Bronchial epithelial cell (primary cell): ENCODE results near the gene NGLY1. TPM values are rescaled to one million over a fixed set of nuclear protein-coding genes. Genes with fewer than 3 reads are reported as not detected.
A peak's percentile ranks its signal among the peaks of the same experiment; 100 is the strongest.

ENCODE experiments used
- DNase-seq: peaks from one replicate; pipeline ENCODE4 v3.0.0-alpha.2; 2010; ENCODE audit warnings: low read depth
- FAIRE-seq: peaks from 2 replicates; lab custom pipeline; 2011; peaks lifted over from hg19 to GRCh38; lab: Jason Lieb, UNC
- H3K27me3 ChIP-seq: 2 replicates; pipeline ENCODE4 v1.5.1; 2011; ENCODE audit warnings: low read length; ENCODE audit not compliant: control insufficient read depth, insufficient read depth
- H3K36me3 ChIP-seq: 2 replicates; pipeline ENCODE4 v1.5.1; 2011; ENCODE audit warnings: low read length; ENCODE audit not compliant: control insufficient read depth, insufficient read depth
- H3K4me3 ChIP-seq: 2 replicates; pipeline ENCODE4 v1.5.1; 2011; ENCODE audit warnings: mild to moderate bottlenecking, low read depth, low read length, control low read depth
- CTCF ChIP-seq: IDR thresholded peaks from 2 replicates; pipeline ENCODE4 v1.5.1; 2011; ENCODE audit warnings: mild to moderate bottlenecking, moderate library complexity, low read length, control low read depth, inconsistent platforms; ENCODE audit not compliant: insufficient read depth, severe bottlenecking
- total RNA-seq: library from RNA; depleted of rRNA; stranded (reverse); fragments of >200 nt; gene quantifications from 2 replicates; pipeline ENCODE4 v1.2.1, GENCODE V29; 2014

The NGLY1 gene
- total RNA-seq, 1 donor from 2014 or later = 24.0 TPM

GRCh38 chr3:25751725-25752124 is 31.5 kb downstream of the NGLY1 start:
- no peak overlapping the region for H3K4me3 ChIP-seq
- FAIRE-seq (no peak), DNase-seq (no peak)
- TF ChIP-seq CTCF = no peak
- H3K36me3 ChIP-seq = peaks cover 4% of the 10 kb centered on the region
- H3K27me3 ChIP-seq = no peaks in the 10 kb centered on the region

GRCh38 chr3:25751048-25751447 is 32.2 kb downstream of the NGLY1 start:
- no peak for TF ChIP-seq CTCF
- Histone ChIP-seq H3K4me3 (no peak overlapping the region), H3K27me3 (no peaks in the 10 kb centered on the region), H3K36me3 (peaks cover 4% of the 10 kb centered on the region)
- FAIRE-seq (no peak), DNase-seq (no peak)

GRCh38 chr3:25749031-25749581 is 34.1 kb downstream of the NGLY1 start:
- no peak overlapping the region for H3K4me3 ChIP-seq
- no peak for FAIRE-seq
- peaks cover 4% of the 10 kb centered on the region for H3K36me3 ChIP-seq
- TF ChIP-seq CTCF = no peak
- no peak for DNase-seq
- no peaks in the 10 kb centered on the region for H3K27me3 ChIP-seq

- FAIRE-seq (no peak), DNase-seq (no peak)
- TF ChIP-seq CTCF = no peak
- Histone ChIP-seq H3K36me3 (peaks cover 5% of the 10 kb centered on the region), H3K27me3 (no peaks in the 10 kb centered on the region), H3K4me3 (no peak overlapping the region)
These were observed 35.1 kb downstream of the NGLY1 start for GRCh38 chr3:25748189-25748588.

DNA sequence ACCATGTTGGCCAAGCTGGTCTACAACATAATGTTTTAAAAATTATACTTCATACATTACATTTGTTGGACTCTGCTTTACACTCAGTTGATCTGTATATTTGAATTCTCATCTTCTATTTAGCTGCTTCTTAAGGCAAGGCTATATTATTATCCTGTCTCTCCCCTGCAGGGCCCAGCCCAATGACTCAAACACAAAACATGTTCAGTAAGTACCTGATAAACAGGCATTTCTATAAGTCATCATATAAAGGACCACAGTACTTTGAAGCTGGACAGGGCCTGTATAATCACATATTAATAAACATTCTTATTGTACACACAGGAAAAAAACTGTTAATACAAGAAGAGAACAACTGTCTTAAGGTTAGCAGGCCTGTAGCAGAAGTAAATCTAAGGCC is 36.2 kb downstream of the NGLY1 start:
- no peaks in the 10 kb centered on the region for H3K27me3 ChIP-seq

More for the DNA sequence above, 36.2 kb downstream of the NGLY1 start:
- TF ChIP-seq CTCF = no peak
- FAIRE-seq (no peak), DNase-seq (peak; percentile 82)
- Histone ChIP-seq H3K36me3 (peaks cover 5% of the 10 kb centered on the region), H3K4me3 (no peak overlapping the region)
